ENCODE measurements around the gene AFF3.

AFF3 gene

GRCh38 chr2:100021791-100022340 lies 120.5 kb downstream of the AFF3 start:
- H3K4me3 ChIP-seq (ENCODE audit: low read depth in 1 of 2, low read length in 1 of 2), result no peak overlapping the region
- H3K27ac ChIP-seq, result no peak overlapping the region
- H3K36me3 ChIP-seq, result no peaks in the 10 kb centered on the region
- TF ChIP-seq, protein P1, sequence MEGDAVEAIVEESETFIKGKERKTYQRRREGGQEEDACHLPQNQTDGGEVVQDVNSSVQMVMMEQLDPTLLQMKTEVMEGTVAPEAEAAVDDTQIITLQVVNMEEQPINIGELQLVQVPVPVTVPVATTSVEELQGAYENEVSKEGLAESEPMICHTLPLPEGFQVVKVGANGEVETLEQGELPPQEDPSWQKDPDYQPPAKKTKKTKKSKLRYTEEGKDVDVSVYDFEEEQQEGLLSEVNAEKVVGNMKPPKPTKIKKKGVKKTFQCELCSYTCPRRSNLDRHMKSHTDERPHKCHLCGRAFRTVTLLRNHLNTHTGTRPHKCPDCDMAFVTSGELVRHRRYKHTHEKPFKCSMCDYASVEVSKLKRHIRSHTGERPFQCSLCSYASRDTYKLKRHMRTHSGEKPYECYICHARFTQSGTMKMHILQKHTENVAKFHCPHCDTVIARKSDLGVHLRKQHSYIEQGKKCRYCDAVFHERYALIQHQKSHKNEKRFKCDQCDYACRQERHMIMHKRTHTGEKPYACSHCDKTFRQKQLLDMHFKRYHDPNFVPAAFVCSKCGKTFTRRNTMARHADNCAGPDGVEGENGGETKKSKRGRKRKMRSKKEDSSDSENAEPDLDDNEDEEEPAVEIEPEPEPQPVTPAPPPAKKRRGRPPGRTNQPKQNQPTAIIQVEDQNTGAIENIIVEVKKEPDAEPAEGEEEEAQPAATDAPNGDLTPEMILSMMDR (IDR thresholded peaks at IDR 0.05), result no peak
- no peaks in the 10 kb centered on the region for H3K27me3 ChIP-seq
- no peaks in the 10 kb centered on the region for H3K9me3 ChIP-seq
- H3K4me1 ChIP-seq (ENCODE audit: control insufficient read depth in 1 of 2, insufficient read depth in 1 of 2, low read depth in 1 of 2, low read length in 1 of 2), result peaks cover 3 to 13% of the 10 kb centered on the region in 2 experiments

GRCh38 chr2:100019499-100019898 lies 122.9 kb downstream of the AFF3 start:
- Histone ChIP-seq H3K9me3 (no peaks in the 10 kb centered on the region), H3K27ac (no peak overlapping the region), H3K27me3 (no peaks in the 10 kb centered on the region), H3K36me3 (no peaks in the 10 kb centered on the region), H3K4me1 (ENCODE audit: control insufficient read depth in 1 of 2, insufficient read depth in 1 of 2, low read depth in 1 of 2, low read length in 1 of 2) (peaks cover 3 to 13% of the 10 kb centered on the region in 2 experiments), H3K4me3 (ENCODE audit: low read depth in 1 of 2, low read length in 1 of 2) (no peak overlapping the region)
- TF ChIP-seq, protein P1 (IDR thresholded peaks at IDR 0.05), result no peak

GRCh38 chr2:100018341-100019193 lies 123.8 kb downstream of the AFF3 start:
- Histone ChIP-seq H3K27ac (no peak overlapping the region), H3K36me3 (no peaks in the 10 kb centered on the region), H3K9me3 (no peaks in the 10 kb centered on the region), H3K27me3 (no peaks in the 10 kb centered on the region), H3K4me3 (ENCODE audit: low read depth in 1 of 2, low read length in 1 of 2) (no peak overlapping the region), H3K4me1 (ENCODE audit: control insufficient read depth in 1 of 2, insufficient read depth in 1 of 2, low read depth in 1 of 2, low read length in 1 of 2) (peaks cover 3 to 13% of the 10 kb centered on the region in 2 experiments)
- TF ChIP-seq, protein P1 (IDR thresholded peaks at IDR 0.05), result no peak

DNA sequence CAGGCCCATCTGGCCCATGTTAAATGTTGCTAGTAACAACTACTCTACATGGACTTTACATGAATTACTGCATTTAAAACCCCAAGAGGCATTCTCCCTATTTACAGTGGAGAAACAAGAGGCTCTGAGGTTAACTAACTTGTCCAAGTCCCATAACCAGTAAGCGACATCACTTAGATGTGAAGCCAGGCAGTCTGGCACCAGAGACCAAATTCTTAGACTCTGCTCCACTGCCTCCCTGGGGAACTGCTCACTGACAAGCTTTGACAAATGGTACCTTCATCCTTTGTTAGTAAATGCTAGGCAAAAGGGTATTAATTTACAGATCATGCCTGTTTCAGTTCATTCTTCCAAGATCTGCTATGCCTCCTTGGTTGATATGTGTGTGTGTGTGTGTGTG lies 124.8 kb downstream of the AFF3 start:
- TF ChIP-seq, protein P1 (IDR thresholded peaks at IDR 0.05), result no peak
- H3K4me3 ChIP-seq (ENCODE audit: low read depth in 1 of 2, low read length in 1 of 2), result no peak overlapping the region
- peaks cover 3 to 13% of the 10 kb centered on the region in 2 experiments for H3K4me1 ChIP-seq (ENCODE audit: control insufficient read depth in 1 of 2, insufficient read depth in 1 of 2, low read depth in 1 of 2, low read length in 1 of 2)
- H3K27me3 ChIP-seq, result no peaks in the 10 kb centered on the region
- H3K36me3 ChIP-seq, result no peaks in the 10 kb centered on the region
- no peaks in the 10 kb centered on the region for H3K9me3 ChIP-seq
- no peak overlapping the region for H3K27ac ChIP-seq

DNA sequence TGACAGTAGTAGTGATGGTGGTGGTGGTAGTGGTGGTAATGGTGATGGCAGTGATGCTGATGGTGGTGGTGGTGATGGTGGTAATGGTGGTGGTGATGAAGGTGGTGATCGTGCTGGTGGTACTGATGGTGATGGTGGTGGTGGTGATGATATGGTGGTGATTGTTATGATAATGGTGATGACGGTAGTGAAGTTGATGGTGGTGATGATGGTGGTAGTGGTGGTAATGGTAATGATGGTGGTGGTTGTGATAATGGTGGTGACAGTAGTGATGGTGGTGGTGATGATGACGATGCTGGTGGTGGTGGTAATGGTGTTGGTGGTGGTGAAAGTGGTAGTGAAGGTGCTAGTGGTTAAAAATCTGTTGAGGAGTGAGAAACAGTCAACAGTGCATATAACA lies 125.6 kb downstream of the AFF3 start:
- TF ChIP-seq, protein P1 (IDR thresholded peaks at IDR 0.05), result no peak
- H3K9me3 ChIP-seq, result no peaks in the 10 kb centered on the region
- no peaks in the 10 kb centered on the region for H3K36me3 ChIP-seq
- no peaks in the 10 kb centered on the region for H3K27me3 ChIP-seq
- no peak overlapping the region for H3K4me3 ChIP-seq (ENCODE audit: low read depth in 1 of 2, low read length in 1 of 2)
- H3K27ac ChIP-seq, result no peak overlapping the region
- peaks cover under 1 to 8% of the 10 kb centered on the region in 2 experiments for H3K4me1 ChIP-seq (ENCODE audit: control insufficient read depth in 1 of 2, insufficient read depth in 1 of 2, low read depth in 1 of 2, low read length in 1 of 2)
